Transverse colon (tissue), 4 donors: ENCODE data around the gene PAPPA. TPM values are rescaled to one million over a fixed set of nuclear protein-coding genes. Genes with fewer than 3 reads are reported as not detected.

Experiments used
- DNase-seq: peaks from one replicate; pipeline ENCODE4 v3.0.0-alpha.2; 2019
- H3K27ac ChIP-seq, 4 donors: fragments of 200-600 bp; sonication (generic); 2 replicates each; pipeline ENCODE4 v1.5.1; 2016 to 2018; ENCODE audit warnings: inconsistent platforms in 4 of 4
- H3K27me3 ChIP-seq: fragments of 200-600 bp; sonication (generic); 2 replicates; pipeline ENCODE4 v1.5.1; 2017; ENCODE audit warnings: inconsistent platforms
- H3K36me3 ChIP-seq, 4 donors: fragments of 200-600 bp; sonication (generic); 2 replicates each; pipeline ENCODE4 v1.5.1; 2017 to 2019; ENCODE audit warnings: inconsistent platforms in 4 of 4
- H3K4me1 ChIP-seq, 4 donors: fragments of 200-600 bp; sonication (generic); 2 replicates each; pipeline ENCODE4 v1.5.1; 2017 to 2020; ENCODE audit warnings: inconsistent platforms in 4 of 4
- H3K4me3 ChIP-seq, 4 donors: fragments of 200-600 bp; sonication (generic); 1 replicate in 1 of 4; 2 replicates in 3 of 4; pipeline versions ENCODE4 v1.5.1 to v1.6.1; 2017 to 2019; ENCODE audit warnings: inconsistent platforms in 4 of 4
- H3K9me3 ChIP-seq, 2 donors: fragments of 200-600 bp; sonication (generic); 2 replicates each; pipeline ENCODE4 v1.5.1; 2017 to 2019; ENCODE audit warnings: inconsistent platforms in 2 of 2
- CTCF ChIP-seq, 5 experiments: fragments of 200-600 bp in 3 of 5; fragments of 450-650 bp in 2 of 5; sonication (generic) in 3 of 5; IDR thresholded peaks; 1 replicate in 2 of 5; 2 replicates in 3 of 5; pipeline ENCODE4 v1.5.1; 2016 to 2017; ENCODE audit warnings: antibody characterized with exemption in 5 of 5, inconsistent platforms in 3 of 5, mild to moderate bottlenecking in 2 of 5, moderate library complexity in 1 of 5
- EP300 ChIP-seq: sonication (generic); formaldehyde crosslinking; IDR thresholded peaks from one replicate; pipeline ENCODE4 v1.6.1; 2017; ENCODE audit warnings: antibody characterized with exemption, low read depth
- POLR2A ChIP-seq: fragments of 450-650 bp; IDR thresholded peaks from one replicate; pipeline ENCODE4 v1.6.1; 2016; ENCODE audit warnings: antibody characterized with exemption, mild to moderate bottlenecking, moderate library complexity
- POLR2AphosphoS5 ChIP-seq, 3 donors: sonication (generic); formaldehyde crosslinking; IDR thresholded peaks; one replicate each; pipeline ENCODE4 v1.6.1; 2016; ENCODE audit warnings: antibody characterized with exemption in 3 of 3
- WGBS, 2 donors: methylation state at CpG; one replicate each; pipeline ENCODE4 v1.1.5; 2018; ENCODE audit warnings: low coverage in 1 of 2; 5-methylcytosine and 5-hydroxymethylcytosine counted together
- in situ Hi-C, 4 donors: fragments of 200-750 bp; cut with MboI; loops; one replicate each; pipeline versions ENCODE4 v1.15.0 to v1.15.1; 2017; ENCODE audit warnings: low sequenced_read_pairs in 3 of 4, low pct_ligation_motif_present in 1 of 4, low pct_unique_long_range_greater_than_20kb in 1 of 4
- intact Hi-C: fragments of 100-400 bp; cut with DNase I; formaldehyde crosslinking; loops from one replicate; pipeline ENCODE4 v1.15.1; 2023; ENCODE audit warnings: low total_unique reads
- total RNA-seq, 4 donors: library from RNA; depleted of rRNA; stranded (reverse); fragments of >200 nt; gene quantifications; one replicate each; pipeline ENCODE4 v1.1.0, GENCODE V29; 2016

Gene PAPPA
- total RNA-seq, 4 donors from 2014 or later, result 0.37 to 4.4 (median 1.4) TPM

- no peak overlapping the region for H3K27ac ChIP-seq
- DNase-seq, result no peak
- no peak overlapping the region for H3K4me3 ChIP-seq
- in situ Hi-C loops (no loop called here), intact Hi-C loops (no loop called here)
- no peaks in the 10 kb centered on the region for H3K36me3 ChIP-seq
- no peaks in the 10 kb centered on the region for H3K4me1 ChIP-seq
- 80 to 81% methylated on average over 4 of the region's 4 CpGs for WGBS, 2 donors
- TF ChIP-seq EP300, result no peak
- TF ChIP-seq POLR2AphosphoS5 (IDR thresholded peaks at IDR 0.05), result no peak
- no peak for TF ChIP-seq CTCF (IDR thresholded peaks at IDR 0.05)
- TF ChIP-seq POLR2A, result no peak
- no peaks in the 10 kb centered on the region for H3K9me3 ChIP-seq
- no peaks in the 10 kb centered on the region for H3K27me3 ChIP-seq
Observed at GRCh38 chr9:116250891-116251290, 97.3 kb downstream of the PAPPA start.

GRCh38 chr9:116251366-116251765 lies 97.8 kb downstream of the PAPPA start:
- 56 to 62% methylated on average over 1 to 5 of the region's 5 CpGs for WGBS, 2 donors
- no peak for DNase-seq
- Histone ChIP-seq H3K36me3 (no peaks in the 10 kb centered on the region), H3K4me3 (no peak overlapping the region), H3K27me3 (no peaks in the 10 kb centered on the region), H3K4me1 (no peaks in the 10 kb centered on the region), H3K9me3 (no peaks in the 10 kb centered on the region), H3K27ac (no peak overlapping the region)
- intact Hi-C loops, result no loop called here
- in situ Hi-C loops, result no loop called here
- TF ChIP-seq CTCF (IDR thresholded peaks at IDR 0.05) (no peak), POLR2A (no peak), POLR2AphosphoS5 (IDR thresholded peaks at IDR 0.05) (no peak), EP300 (no peak)

- in situ Hi-C loops (no loop called here), intact Hi-C loops (no loop called here)
- TF ChIP-seq CTCF (IDR thresholded peaks at IDR 0.05) (no peak), POLR2AphosphoS5 (IDR thresholded peaks at IDR 0.05) (no peak), POLR2A (no peak), EP300 (no peak)
- Histone ChIP-seq H3K27ac (no peak overlapping the region), H3K4me3 (no peak overlapping the region), H3K27me3 (no peaks in the 10 kb centered on the region), H3K4me1 (no peaks in the 10 kb centered on the region), H3K36me3 (no peaks in the 10 kb centered on the region), H3K9me3 (no peaks in the 10 kb centered on the region)
- no peak for DNase-seq
- 67 to 79% methylated on average over 2 of the region's 2 CpGs for WGBS, 2 donors
Observed at GRCh38 chr9:116260531-116260930, 106.9 kb downstream of the PAPPA start.

- Histone ChIP-seq H3K27ac (no peak overlapping the region), H3K4me1 (no peaks in the 10 kb centered on the region), H3K36me3 (no peaks in the 10 kb centered on the region), H3K4me3 (no peak overlapping the region), H3K27me3 (no peaks in the 10 kb centered on the region), H3K9me3 (no peaks in the 10 kb centered on the region)
- intact Hi-C loops, result no loop called here
- DNase-seq, result no peak
- 71 to 72% methylated on average over 5 of the region's 5 CpGs for WGBS, 2 donors
- TF ChIP-seq POLR2AphosphoS5 (IDR thresholded peaks at IDR 0.05) (no peak), EP300 (no peak), POLR2A (no peak), CTCF (IDR thresholded peaks at IDR 0.05) (no peak)
- in situ Hi-C loops, result no loop called here
Observed at GRCh38 chr9:116262448-116262847, 108.9 kb downstream of the PAPPA start.
